H9 (cell line): Measurements from ENCODE around the gene RPL29. TPM values are rescaled to one million over a fixed set of nuclear protein-coding genes. Genes with fewer than 3 reads are reported as not detected.
A peak's percentile ranks its signal among the peaks of the same experiment; 100 is the strongest.

ENCODE experiments used
- DNase-seq: peaks from one replicate; pipeline ENCODE4 v3.0.0-alpha.2; 2017
- H2AFZ ChIP-seq: one replicate; pipeline ENCODE4 v1.6.1; 2013; ENCODE audit warnings: mild to moderate bottlenecking, low read length, control low read depth, moderate library complexity
- H2AK5ac ChIP-seq: 2 replicates; pipeline ENCODE4 v1.6.1; 2013; ENCODE audit warnings: low read length, control low read depth, mixed read lengths; ENCODE audit not compliant: insufficient read length
- H2BK120ac ChIP-seq: one replicate; pipeline ENCODE4 v1.6.1; 2013; ENCODE audit warnings: low read depth, mild to moderate bottlenecking, low read length, control low read depth, inconsistent platforms; ENCODE audit not compliant: poor library complexity, severe bottlenecking
- H2BK12ac ChIP-seq: 2 replicates; pipeline ENCODE4 v1.6.1; 2013; ENCODE audit warnings: low read length, control low read depth, mixed read lengths, low read depth; ENCODE audit not compliant: insufficient read length
- H2BK15ac ChIP-seq: 2 replicates; pipeline ENCODE4 v1.6.1; 2013; ENCODE audit warnings: low read depth, low read length, control low read depth
- H2BK20ac ChIP-seq: one replicate; pipeline ENCODE4 v1.6.1; 2013; ENCODE audit warnings: low read depth, mild to moderate bottlenecking, low read length, control low read depth, inconsistent platforms; ENCODE audit not compliant: poor library complexity, severe bottlenecking
- H2BK5ac ChIP-seq: 2 replicates; pipeline ENCODE4 v1.6.1; 2013; ENCODE audit warnings: low read length, control low read depth, mixed read lengths; ENCODE audit not compliant: insufficient read length
- H3K14ac ChIP-seq: 2 replicates; pipeline ENCODE4 v1.6.1; 2013; ENCODE audit warnings: low read length, control low read depth; ENCODE audit not compliant: insufficient read depth
- H3K18ac ChIP-seq: 2 replicates; pipeline ENCODE4 v1.6.1; 2013; ENCODE audit warnings: low read depth, mild to moderate bottlenecking, mixed read lengths, low read length, control low read depth; ENCODE audit not compliant: insufficient read length
- H3K23ac ChIP-seq: 2 replicates; pipeline ENCODE4 v1.6.1; 2013; ENCODE audit warnings: low read length, control low read depth, mixed read lengths, low read depth; ENCODE audit not compliant: insufficient read length
- H3K23me2 ChIP-seq: 2 replicates; pipeline ENCODE4 v1.6.1; 2013; ENCODE audit warnings: low read depth, mild to moderate bottlenecking, mixed read lengths, low read length, control low read depth; ENCODE audit not compliant: insufficient read length, poor library complexity, severe bottlenecking
- H3K27ac ChIP-seq: 2 replicates; pipeline ENCODE4 v1.5.1; 2013; ENCODE audit warnings: low read length, control low read depth, mixed read lengths, low read depth; ENCODE audit not compliant: insufficient read length
- H3K27me3 ChIP-seq: 2 replicates; pipeline ENCODE4 v1.6.1; 2013; ENCODE audit warnings: low read length, control low read depth, inconsistent platforms; ENCODE audit not compliant: insufficient read depth
- H3K4ac ChIP-seq: 2 replicates; pipeline ENCODE4 v1.6.1; 2013; ENCODE audit warnings: low read depth, mild to moderate bottlenecking, control low read depth, inconsistent platforms, low read length, moderate library complexity
- H3K4me1 ChIP-seq: 2 replicates; pipeline ENCODE4 v1.6.1; 2013; ENCODE audit warnings: low read length, control low read depth, inconsistent platforms; ENCODE audit not compliant: insufficient read depth
- H3K4me2 ChIP-seq: 2 replicates; pipeline ENCODE4 v1.6.1; 2013; ENCODE audit warnings: low read length, control low read depth, mixed read lengths; ENCODE audit not compliant: insufficient read length, insufficient read depth
- H3K56ac ChIP-seq: 2 replicates; pipeline ENCODE4 v1.6.1; 2013; ENCODE audit warnings: low read depth, mild to moderate bottlenecking, mixed read lengths, low read length, control low read depth; ENCODE audit not compliant: insufficient read length
- H3K79me1 ChIP-seq: 2 replicates; pipeline ENCODE4 v1.6.1; 2013; ENCODE audit warnings: low read depth, mild to moderate bottlenecking, moderate library complexity, low read length, control low read depth, inconsistent platforms; ENCODE audit not compliant: insufficient read depth, poor library complexity, severe bottlenecking
- H3K79me2 ChIP-seq: 2 replicates; pipeline ENCODE4 v1.6.1; 2013; ENCODE audit warnings: low read length, control low read depth, inconsistent platforms; ENCODE audit not compliant: insufficient read depth
- H3K9ac ChIP-seq: 2 replicates; pipeline ENCODE4 v1.6.1; 2013; ENCODE audit warnings: low read length, control low read depth, mixed read lengths; ENCODE audit not compliant: insufficient read length; ENCODE audit errors: extremely low read depth
- H3K9me3 ChIP-seq: one replicate; pipeline ENCODE4 v1.6.1; 2013; ENCODE audit warnings: low read depth, low read length, inconsistent platforms; ENCODE audit not compliant: control insufficient read depth
- H3T11ph ChIP-seq: one replicate; pipeline ENCODE4 v1.6.1; 2013; ENCODE audit warnings: mild to moderate bottlenecking, low read length, control low read depth, inconsistent platforms
- H4K20me1 ChIP-seq: one replicate; pipeline ENCODE4 v1.6.1; 2013; ENCODE audit not compliant: control insufficient read depth, insufficient read length, insufficient read depth
- H4K5ac ChIP-seq: 2 replicates; pipeline ENCODE4 v1.6.1; 2013; ENCODE audit warnings: low read depth, mild to moderate bottlenecking, mixed read lengths, low read length, control low read depth; ENCODE audit not compliant: insufficient read length
- H4K8ac ChIP-seq: replicated peaks from 2 replicates; pipeline ENCODE4 v1.6.1; 2013; ENCODE audit warnings: low read length, control low read depth, mixed read lengths, low read depth; ENCODE audit not compliant: insufficient read length
- H4K91ac ChIP-seq: 2 replicates; pipeline ENCODE4 v1.6.1; 2013; ENCODE audit warnings: low read depth, mild to moderate bottlenecking, moderate library complexity, mixed read lengths, low read length, control low read depth; ENCODE audit not compliant: insufficient read length
- H3K27ac Mint-ChIP-seq, 3 experiments: 2 replicates in 2 of 3; 3 replicates in 1 of 3; pipeline ENCODE4 v1.8.0; 2020 to 2021; ENCODE audit warnings: mixed read lengths in 3 of 3, mild to moderate bottlenecking in 1 of 3, moderate library complexity in 1 of 3
- H3K27me3 Mint-ChIP-seq: 2 replicates; pipeline ENCODE4 v1.8.0; 2021; ENCODE audit warnings: low read depth, mild to moderate bottlenecking, moderate library complexity, mixed read lengths
- H3K36me3 Mint-ChIP-seq, 3 experiments: 2 replicates in 2 of 3; 3 replicates in 1 of 3; pipeline ENCODE4 v1.8.0; 2020 to 2021; ENCODE audit warnings: low read depth in 3 of 3, mixed read lengths in 3 of 3; ENCODE audit not compliant: insufficient read depth in 1 of 3
- H3K4me1 Mint-ChIP-seq, 2 experiments: 2 replicates each; pipeline ENCODE4 v1.8.0; 2020; ENCODE audit warnings: mixed read lengths in 2 of 2
- H3K4me3 Mint-ChIP-seq, 2 experiments: 2 replicates in 1 of 2; 3 replicates in 1 of 2; pipeline ENCODE4 v1.8.0; 2020 to 2021; ENCODE audit warnings: mild to moderate bottlenecking in 2 of 2, mixed read lengths in 2 of 2, moderate library complexity in 1 of 2
- H3K9me3 Mint-ChIP-seq, 2 experiments: 2 replicates in 1 of 2; 3 replicates in 1 of 2; pipeline ENCODE4 v1.8.0; 2020; ENCODE audit warnings: mild to moderate bottlenecking in 2 of 2, mixed read lengths in 2 of 2, moderate library complexity in 1 of 2
- WGBS: extraction: QIAGEN DNeasy Blood & Tissue Kit; methylation state at CpG from one replicate; pipeline ENCODE4 v1.1.7; 2013; ENCODE audit warnings: missing lambda C conversion rate, low lambda C conversion rate, mixed read lengths; ENCODE audit not compliant: insufficient read length; ENCODE audit errors: extremely low coverage; 5-methylcytosine and 5-hydroxymethylcytosine counted together
- total RNA-seq: library from RNA; stranded (reverse); gene quantifications from 2 replicates; pipeline ENCODE4 v1.2.1, GENCODE V29; 2021
- TF ChIP-seq, protein P1 (sequence below): fragments of 200-600 bp; sonication (generic); conservative IDR thresholded peaks from 3 replicates; pipeline ENCODE4 v1.8.0; 2021; ENCODE audit warnings: antibody characterized with exemption, mild to moderate bottlenecking

Gene RPL29
- total RNA-seq, 1 experiment from 2014 or later = 1,592 TPM

DNA sequence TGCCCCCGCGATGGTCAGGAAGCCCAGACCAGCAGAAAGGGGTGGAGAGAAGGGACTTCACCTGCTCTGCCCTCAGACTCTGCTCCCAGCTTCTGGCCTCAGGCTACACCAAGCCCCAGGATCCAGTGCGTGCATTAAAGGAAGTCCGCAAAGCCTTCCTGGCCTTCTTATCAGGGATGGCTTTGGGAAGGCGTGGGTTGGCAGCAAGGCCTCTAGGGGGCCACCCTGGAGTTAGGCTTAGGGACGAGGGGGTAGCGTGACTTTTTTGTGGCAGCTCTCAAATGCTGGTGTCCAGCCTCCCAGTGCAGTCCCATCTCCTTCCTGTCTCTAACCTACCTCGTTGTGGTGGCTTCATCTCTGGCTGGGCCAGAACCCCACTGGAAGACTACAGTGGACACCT is 18.9 kb upstream of the RPL29 start:
- WGBS = no CpG with 5 or more reads among the region's 8 CpGs
- no peak overlapping the region for H3K18ac ChIP-seq
- no peaks in the 10 kb centered on the region for H3K9me3 Mint-ChIP-seq
- no peak overlapping the region for H3K4me3 Mint-ChIP-seq
- no peaks in the 10 kb centered on the region for H3K23me2 ChIP-seq
- no peak overlapping the region for H3T11ph ChIP-seq
- H3K4me1 Mint-ChIP-seq = peaks cover 5 to 12% of the 10 kb centered on the region in 2 experiments; a peak in 3 of 4 replicates
- H2BK15ac ChIP-seq = no peak overlapping the region
- no peak overlapping the region for H3K14ac ChIP-seq
- H3K27ac ChIP-seq = no peak overlapping the region
- H3K27me3 Mint-ChIP-seq = peaks cover 2% of the 10 kb centered on the region
- H2BK12ac ChIP-seq = no peak overlapping the region
- H3K27ac Mint-ChIP-seq = no peak overlapping the region
- H3K79me1 ChIP-seq = no peaks in the 10 kb centered on the region
- H4K91ac ChIP-seq = no peak overlapping the region
- H3K9me3 ChIP-seq = no peaks in the 10 kb centered on the region
- H2BK120ac ChIP-seq = no peak overlapping the region
- H2AK5ac ChIP-seq = no peak overlapping the region
- no peak overlapping the region for H2AFZ ChIP-seq
- no peak overlapping the region for H3K4ac ChIP-seq
- H3K36me3 Mint-ChIP-seq = no peaks in the 10 kb centered on the region
- no peak overlapping the region for H3K56ac ChIP-seq
- H3K4me1 ChIP-seq = no peaks in the 10 kb centered on the region
- no peak overlapping the region for H3K23ac ChIP-seq
- H3K79me2 ChIP-seq = no peaks in the 10 kb centered on the region
- DNase-seq = peak; percentile 69
- no peaks in the 10 kb centered on the region for H4K20me1 ChIP-seq
- TF ChIP-seq, protein P1, sequence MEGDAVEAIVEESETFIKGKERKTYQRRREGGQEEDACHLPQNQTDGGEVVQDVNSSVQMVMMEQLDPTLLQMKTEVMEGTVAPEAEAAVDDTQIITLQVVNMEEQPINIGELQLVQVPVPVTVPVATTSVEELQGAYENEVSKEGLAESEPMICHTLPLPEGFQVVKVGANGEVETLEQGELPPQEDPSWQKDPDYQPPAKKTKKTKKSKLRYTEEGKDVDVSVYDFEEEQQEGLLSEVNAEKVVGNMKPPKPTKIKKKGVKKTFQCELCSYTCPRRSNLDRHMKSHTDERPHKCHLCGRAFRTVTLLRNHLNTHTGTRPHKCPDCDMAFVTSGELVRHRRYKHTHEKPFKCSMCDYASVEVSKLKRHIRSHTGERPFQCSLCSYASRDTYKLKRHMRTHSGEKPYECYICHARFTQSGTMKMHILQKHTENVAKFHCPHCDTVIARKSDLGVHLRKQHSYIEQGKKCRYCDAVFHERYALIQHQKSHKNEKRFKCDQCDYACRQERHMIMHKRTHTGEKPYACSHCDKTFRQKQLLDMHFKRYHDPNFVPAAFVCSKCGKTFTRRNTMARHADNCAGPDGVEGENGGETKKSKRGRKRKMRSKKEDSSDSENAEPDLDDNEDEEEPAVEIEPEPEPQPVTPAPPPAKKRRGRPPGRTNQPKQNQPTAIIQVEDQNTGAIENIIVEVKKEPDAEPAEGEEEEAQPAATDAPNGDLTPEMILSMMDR = peak; percentile 70
- no peak overlapping the region for H4K5ac ChIP-seq
- no peaks in the 10 kb centered on the region for H3K27me3 ChIP-seq
- H2BK20ac ChIP-seq = no peak overlapping the region
- H3K9ac ChIP-seq = no peak overlapping the region
- H3K4me2 ChIP-seq = no peak overlapping the region
- H4K8ac ChIP-seq = no peak overlapping the region
- H2BK5ac ChIP-seq = no peak overlapping the region
